CD8-positive, alpha-beta memory T cell (primary cell): ENCODE measurements around the gene TMEM239. TPM values are rescaled to one million over a fixed set of nuclear protein-coding genes. Genes with fewer than 3 reads are reported as not detected.
"Not testable (repeated sequence)": the region's sequence is repeated elsewhere in the genome, so short reads cannot be mapped to it uniquely, and the experiment has no call there.

Experiments
- CTCF ChIA-PET: fragments of 350-600 bp; sonication (Branson Sonifier 250); formaldehyde crosslinking; loops from one replicate; lab custom pipeline; 2021; ENCODE audit warnings: antibody characterized with exemption; lab: Charles Lee
- POLR2A ChIA-PET: fragments of 350-600 bp; sonication (Branson Sonifier 250); formaldehyde crosslinking; loops from one replicate; lab custom pipeline; 2021; ENCODE audit warnings: antibody characterized with exemption; lab: Charles Lee
- DNase-seq, 5 donors: peaks; one replicate each; pipeline versions ENCODE4 v3.0.0 to v3.0.0-alpha.2; 2020 to 2022; ENCODE audit warnings: mixed read lengths in 1 of 5
- H3K27ac ChIP-seq: one replicate; pipeline ENCODE4 v1.7.0; 2013; ENCODE audit warnings: low read depth, mild to moderate bottlenecking, low read length, moderate library complexity
- H3K27me3 ChIP-seq: 2 replicates; pipeline ENCODE4 v1.7.0; 2013; ENCODE audit warnings: low read length, mild to moderate bottlenecking; ENCODE audit not compliant: insufficient read depth, poor library complexity, severe bottlenecking
- H3K36me3 ChIP-seq: 2 replicates; pipeline ENCODE4 v1.7.0; 2013; ENCODE audit warnings: mild to moderate bottlenecking, low read length, moderate library complexity; ENCODE audit not compliant: insufficient read depth
- H3K4me1 ChIP-seq: 2 replicates; pipeline ENCODE4 v1.7.0; 2013; ENCODE audit warnings: mild to moderate bottlenecking, low read length, moderate library complexity; ENCODE audit not compliant: insufficient read depth
- H3K4me3 ChIP-seq: 2 replicates; pipeline ENCODE4 v1.7.0; 2013; ENCODE audit warnings: mild to moderate bottlenecking, low read length
- H3K9me3 ChIP-seq: 2 replicates; pipeline ENCODE4 v1.7.0; 2013; ENCODE audit warnings: mild to moderate bottlenecking, low read length
- H3K27ac Mint-ChIP-seq, 8 donors: one replicate each; pipeline ENCODE4 v1.8.0; 2020 to 2021; ENCODE audit warnings: mixed read lengths in 8 of 8, mild to moderate bottlenecking in 6 of 8, inconsistent platforms in 3 of 8, moderate library complexity in 3 of 8
- H3K27me3 Mint-ChIP-seq, 2 donors: one replicate each; pipeline ENCODE4 v1.8.0; 2020 to 2021; ENCODE audit warnings: mixed read lengths in 2 of 2, mild to moderate bottlenecking in 1 of 2, moderate library complexity in 1 of 2
- H3K36me3 Mint-ChIP-seq, 3 donors: one replicate each; pipeline ENCODE4 v1.8.0; 2020 to 2021; ENCODE audit warnings: mixed read lengths in 3 of 3, inconsistent platforms in 1 of 3, mild to moderate bottlenecking in 1 of 3
- H3K4me1 Mint-ChIP-seq, 3 donors: one replicate each; pipeline ENCODE4 v1.8.0; 2020 to 2021; ENCODE audit warnings: mixed read lengths in 3 of 3, inconsistent platforms in 1 of 3, mild to moderate bottlenecking in 1 of 3
- H3K4me3 Mint-ChIP-seq, 7 donors: one replicate each; pipeline ENCODE4 v1.8.0; 2020 to 2021; ENCODE audit warnings: mixed read lengths in 7 of 7, mild to moderate bottlenecking in 6 of 7, moderate library complexity in 4 of 7, inconsistent platforms in 2 of 7
- H3K9me3 Mint-ChIP-seq, 5 donors: one replicate each; pipeline ENCODE4 v1.8.0; 2020 to 2022; ENCODE audit warnings: mixed read lengths in 5 of 5, mild to moderate bottlenecking in 3 of 5, moderate library complexity in 2 of 5, inconsistent platforms in 1 of 5
- polyA plus RNA-seq: library from polyadenylated mRNA; unstranded; fragments of 300-500 nt; fragmentation: Illumina TruSeq; gene quantifications from one replicate; pipeline ENCODE4 v1.2.3, GENCODE V29; 2021
- total RNA-seq, 2 experiments: library from RNA; stranded (reverse); gene quantifications; one replicate each; pipeline ENCODE4 v1.2.3, GENCODE V29; 2021

Gene TMEM239
- total RNA-seq (not detected), polyA plus RNA-seq (not detected)

- H3K4me3 Mint-ChIP-seq = no peak within 1 kb of the TSS
- H3K4me1 ChIP-seq = no peaks in the 10 kb centered on the region
- CTCF ChIA-PET = no interaction called here
- peaks cover 5 to 9% (median 7%) of the 10 kb centered on the region in 3 donors for H3K4me1 Mint-ChIP-seq
- peaks cover 0 to 15% (median 2%) of the 10 kb centered on the region in 3 donors for H3K36me3 Mint-ChIP-seq
- no peak within 1 kb of the TSS for H3K27ac ChIP-seq
- no peaks in the 10 kb centered on the region for H3K9me3 ChIP-seq
- no peak for DNase-seq
- H3K27me3 ChIP-seq = peaks cover 5% of the 10 kb centered on the region
- H3K27me3 Mint-ChIP-seq = peaks cover 21 to 44% of the 10 kb centered on the region in 2 donors
- H3K9me3 Mint-ChIP-seq = peaks cover 0 to 5% (median 0%) of the 10 kb centered on the region in 5 donors
- H3K27ac Mint-ChIP-seq = no peak within 1 kb of the TSS
- H3K4me3 ChIP-seq = no peak within 1 kb of the TSS
- POLR2A ChIA-PET = no interaction called here
- H3K36me3 ChIP-seq = no peaks in the 10 kb centered on the region
These were observed at the start of gene TMEM239 for GRCh38 chr20:2816030-2816582. Gene TMEM239, plus strand, starts transcription at chr20:2816364. Its CDS starts 191 bp downstream, at chr20:2816555.

- Histone ChIP-seq H3K27me3 (no peaks in the 10 kb centered on the region), H3K4me1 (no peaks in the 10 kb centered on the region), H3K4me3 (no peak overlapping the region), H3K9me3 (no peaks in the 10 kb centered on the region), H3K27ac (no peak overlapping the region), H3K36me3 (no peaks in the 10 kb centered on the region)
- Mint-ChIP-seq H3K27me3 (peaks cover 18 to 38% of the 10 kb centered on the region in 2 donors), H3K27ac (no peak overlapping the region), H3K4me1 (peaks cover 0 to 7% (median 1%) of the 10 kb centered on the region in 3 donors), H3K36me3 (peaks cover 0 to 5% (median 0%) of the 10 kb centered on the region in 3 donors), H3K9me3 (no peaks in the 10 kb centered on the region), H3K4me3 (no peak overlapping the region)
- POLR2A ChIA-PET = no interaction called here
- CTCF ChIA-PET = no interaction called here
- no peak for DNase-seq
These were observed 48.2 kb upstream of the TMEM239 start for GRCh38 chr20:2767768-2768631.

- Mint-ChIP-seq H3K27me3 (peaks cover 18 to 34% of the 10 kb centered on the region in 2 donors), H3K36me3 (peaks cover 0 to 5% (median 0%) of the 10 kb centered on the region in 3 donors), H3K4me1 (peaks cover 0 to 7% (median 1%) of the 10 kb centered on the region in 3 donors), H3K9me3 (no peaks in the 10 kb centered on the region), H3K27ac (no peak overlapping the region), H3K4me3 (no peak overlapping the region)
- H3K4me3 ChIP-seq = no peak overlapping the region
- ChIA-PET CTCF (no interaction called here), POLR2A (no interaction called here)
- DNase-seq = no peak
- no peaks in the 10 kb centered on the region for H3K36me3 ChIP-seq
- no peaks in the 10 kb centered on the region for H3K4me1 ChIP-seq
- no peaks in the 10 kb centered on the region for H3K27me3 ChIP-seq
- no peaks in the 10 kb centered on the region for H3K9me3 ChIP-seq
- no peak overlapping the region for H3K27ac ChIP-seq
These were observed 47.5 kb upstream of the TMEM239 start for GRCh38 chr20:2768632-2769015.

GRCh38 chr20:2770091-2770490 is 46.1 kb upstream of the TMEM239 start:
- H3K36me3 ChIP-seq, H3K9me3 Mint-ChIP-seq, POLR2A ChIA-PET, H3K9me3 ChIP-seq, H3K27me3 ChIP-seq, H3K4me3 Mint-ChIP-seq, H3K4me1 ChIP-seq, DNase-seq, H3K4me3 ChIP-seq, H3K27ac ChIP-seq, H3K4me1 Mint-ChIP-seq, H3K36me3 Mint-ChIP-seq: not testable (repeated sequence)
- H3K27me3 Mint-ChIP-seq = peaks cover 16 to 31% of the 10 kb centered on the region in 2 donors
- CTCF ChIA-PET = interaction anchor here (0.7 kb wide), 1 partner anchor 17 kb away, joined by 3 read pairs; no protein-coding TSS in a partner anchor
- peak overlapping the region in 2 of 8 donors; percentile 47 to 58 for H3K27ac Mint-ChIP-seq

GRCh38 chr20:2771631-2772080 is 44.5 kb upstream of the TMEM239 start:
- H3K9me3 Mint-ChIP-seq = peaks cover 0 to 6% (median 0%) of the 10 kb centered on the region in 5 donors
- no peak overlapping the region for H3K27ac Mint-ChIP-seq
- no peak overlapping the region for H3K4me3 Mint-ChIP-seq
- ChIA-PET CTCF (no interaction called here), POLR2A (no interaction called here)
- H3K27me3 ChIP-seq = no peaks in the 10 kb centered on the region
- H3K36me3 Mint-ChIP-seq = peaks cover 0 to 13% (median 0%) of the 10 kb centered on the region in 3 donors
- no peaks in the 10 kb centered on the region for H3K4me1 ChIP-seq
- H3K36me3 ChIP-seq = no peaks in the 10 kb centered on the region
- no peak overlapping the region for H3K27ac ChIP-seq
- H3K4me3 ChIP-seq = no peak overlapping the region
- DNase-seq = peak in 1 of 5 donors; percentile 7
- H3K9me3 ChIP-seq = no peaks in the 10 kb centered on the region
- H3K4me1 Mint-ChIP-seq = peaks cover 0 to 7% (median 1%) of the 10 kb centered on the region in 3 donors
- peaks cover 14 to 30% of the 10 kb centered on the region in 2 donors for H3K27me3 Mint-ChIP-seq

GRCh38 chr20:2773812-2774211 is 42.4 kb upstream of the TMEM239 start:
- peaks cover 14 to 32% of the 10 kb centered on the region in 2 donors for H3K27me3 Mint-ChIP-seq
- H3K4me3 Mint-ChIP-seq = no peak overlapping the region
- H3K4me3 ChIP-seq = no peak overlapping the region
- no peak for DNase-seq
- H3K9me3 Mint-ChIP-seq = peaks cover 0 to 7% (median 0%) of the 10 kb centered on the region in 5 donors
- ChIA-PET CTCF (no interaction called here), POLR2A (no interaction called here)
- H3K4me1 Mint-ChIP-seq = peaks cover 0 to 7% (median 1%) of the 10 kb centered on the region in 3 donors
- H3K4me1 ChIP-seq = no peaks in the 10 kb centered on the region
- no peaks in the 10 kb centered on the region for H3K9me3 ChIP-seq
- H3K27ac Mint-ChIP-seq = no peak overlapping the region
- peaks cover 0 to 8% (median 0%) of the 10 kb centered on the region in 3 donors for H3K36me3 Mint-ChIP-seq
- H3K27me3 ChIP-seq = no peaks in the 10 kb centered on the region
- H3K36me3 ChIP-seq = no peaks in the 10 kb centered on the region
- no peak overlapping the region for H3K27ac ChIP-seq

- DNase-seq = no peak
- CTCF ChIA-PET = no interaction called here
- Mint-ChIP-seq H3K9me3 (peaks cover 0 to 7% (median 0%) of the 10 kb centered on the region in 5 donors), H3K27me3 (peaks cover 11 to 28% of the 10 kb centered on the region in 2 donors), H3K36me3 (peaks cover 0 to 8% (median 0%) of the 10 kb centered on the region in 3 donors), H3K4me1 (peaks cover 0 to 7% (median 1%) of the 10 kb centered on the region in 3 donors), H3K27ac (no peak overlapping the region), H3K4me3 (no peak overlapping the region)
- Histone ChIP-seq H3K4me3 (no peak overlapping the region), H3K27ac (no peak overlapping the region), H3K4me1 (no peaks in the 10 kb centered on the region), H3K27me3 (no peaks in the 10 kb centered on the region), H3K36me3 (no peaks in the 10 kb centered on the region), H3K9me3 (no peaks in the 10 kb centered on the region)
- POLR2A ChIA-PET = interaction anchor here (1.0 kb wide), 1 partner anchor 13 kb away, joined by 7 read pairs; no protein-coding TSS in a partner anchor
These were observed 41.0 kb upstream of the TMEM239 start for GRCh38 chr20:2775139-2775538.
